Measurements from ENCODE around the gene MAN1C1.

The MAN1C1 gene

DNA sequence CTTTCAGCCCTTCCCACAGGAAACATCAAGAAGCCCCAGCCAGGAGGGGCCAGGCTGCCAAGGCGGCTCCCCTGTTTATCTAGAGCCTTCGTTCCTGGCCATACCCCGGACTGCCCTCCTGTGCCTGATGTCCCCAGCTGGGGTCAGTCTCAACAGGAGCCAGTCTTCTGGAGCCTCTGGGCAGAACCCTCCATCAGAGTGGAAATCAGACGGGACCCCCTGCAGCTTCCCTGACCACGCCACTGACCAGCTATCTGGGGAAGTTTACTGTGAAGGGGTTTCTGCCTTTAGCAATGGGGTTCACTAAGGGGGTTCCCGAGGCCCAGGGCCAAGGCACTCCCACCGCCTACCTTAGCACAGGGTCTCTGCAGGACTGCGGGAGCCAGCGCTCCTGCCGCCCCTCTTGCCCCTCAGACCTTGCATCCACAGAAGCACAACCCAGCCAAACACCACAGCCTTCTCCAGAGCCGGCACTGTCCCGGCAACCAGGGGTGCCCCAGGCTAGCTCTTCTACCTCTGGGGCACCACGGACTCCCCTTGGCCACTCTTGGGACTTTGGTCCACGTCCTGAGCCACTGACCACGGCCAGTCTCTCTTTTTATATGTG lies 199.6 kb downstream of the MAN1C1 start:
- no peak for DNase-seq (ENCODE audit: insufficient read length, low spot score)
- FAIRE-seq, result no peak
- TF ChIP-seq POLR2AphosphoS5 (IDR thresholded peaks at IDR 0.05; ENCODE audit: low read depth, low read length) (no peak), POLR2A (IDR thresholded peaks at IDR 0.05; ENCODE audit: low read depth, low read length) (no peak), PAX5 (IDR thresholded peaks at IDR 0.05; ENCODE audit: insufficient read depth, low read length, severe bottlenecking) (no peak), SPI1 (IDR thresholded peaks at IDR 0.05; ENCODE audit: low read depth, low read length) (no peak), TAF1 (IDR thresholded peaks at IDR 0.05; ENCODE audit: low read depth, low read length) (no peak), POU2F2 (IDR thresholded peaks at IDR 0.05; ENCODE audit: low read depth, low read length) (no peak)

DNA sequence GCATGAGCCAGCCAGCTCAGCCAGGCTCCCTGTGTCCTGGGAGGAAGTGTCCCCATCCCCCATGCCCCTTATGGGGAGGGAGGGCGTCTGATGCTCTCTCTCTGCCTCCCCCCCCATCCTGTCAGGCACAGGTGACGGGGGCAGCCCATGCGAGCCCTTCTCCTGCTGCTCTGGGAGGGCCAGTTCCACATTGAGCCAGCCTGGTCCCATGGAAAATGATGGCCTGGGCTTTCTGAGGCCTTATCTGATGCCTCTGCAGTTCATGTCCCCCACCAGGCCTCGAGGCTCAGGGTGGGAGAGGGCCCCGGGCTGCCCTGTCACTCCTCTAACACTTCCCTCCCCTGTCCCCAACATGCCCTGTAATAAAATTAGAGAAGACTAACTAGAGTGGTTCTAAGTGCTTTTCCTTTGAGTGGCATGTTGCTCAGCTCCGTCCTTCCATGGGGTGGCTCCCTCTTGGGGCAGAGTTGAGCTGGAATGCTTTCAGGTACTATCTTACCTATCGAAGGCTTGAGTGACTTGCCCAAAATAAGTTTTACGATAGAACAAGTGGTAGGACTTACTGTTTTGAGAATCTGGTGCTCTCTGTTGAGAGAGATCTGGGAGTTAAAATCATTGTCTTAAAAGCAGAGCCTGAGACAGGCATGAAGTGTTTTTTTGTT lies 201.4 kb downstream of the MAN1C1 start:
- DNase-seq (ENCODE audit: insufficient read length, low spot score) (no peak), FAIRE-seq (no peak)
- no peak for TF ChIP-seq TAF1 (IDR thresholded peaks at IDR 0.05; ENCODE audit: low read depth, low read length)
- no peak for TF ChIP-seq POLR2AphosphoS5 (IDR thresholded peaks at IDR 0.05; ENCODE audit: low read depth, low read length)
- no peak for TF ChIP-seq PAX5 (IDR thresholded peaks at IDR 0.05; ENCODE audit: insufficient read depth, low read length, severe bottlenecking)
- no peak for TF ChIP-seq POU2F2 (IDR thresholded peaks at IDR 0.05; ENCODE audit: low read depth, low read length)

- FAIRE-seq (no peak), DNase-seq (ENCODE audit: insufficient read length, low spot score) (no peak)
- TF ChIP-seq TAF1 (IDR thresholded peaks at IDR 0.05; ENCODE audit: low read depth, low read length) (no peak), SPI1 (IDR thresholded peaks at IDR 0.05; ENCODE audit: low read depth, low read length) (no peak), PAX5 (IDR thresholded peaks at IDR 0.05; ENCODE audit: insufficient read depth, low read length, severe bottlenecking) (no peak), POLR2AphosphoS5 (IDR thresholded peaks at IDR 0.05; ENCODE audit: low read depth, low read length) (no peak), POLR2A (IDR thresholded peaks at IDR 0.05; ENCODE audit: low read depth, low read length) (no peak), POU2F2 (IDR thresholded peaks at IDR 0.05; ENCODE audit: low read depth, low read length) (no peak)
Observed at GRCh38 chr1:25818569-25818968, 202.0 kb downstream of the MAN1C1 start.

DNA sequence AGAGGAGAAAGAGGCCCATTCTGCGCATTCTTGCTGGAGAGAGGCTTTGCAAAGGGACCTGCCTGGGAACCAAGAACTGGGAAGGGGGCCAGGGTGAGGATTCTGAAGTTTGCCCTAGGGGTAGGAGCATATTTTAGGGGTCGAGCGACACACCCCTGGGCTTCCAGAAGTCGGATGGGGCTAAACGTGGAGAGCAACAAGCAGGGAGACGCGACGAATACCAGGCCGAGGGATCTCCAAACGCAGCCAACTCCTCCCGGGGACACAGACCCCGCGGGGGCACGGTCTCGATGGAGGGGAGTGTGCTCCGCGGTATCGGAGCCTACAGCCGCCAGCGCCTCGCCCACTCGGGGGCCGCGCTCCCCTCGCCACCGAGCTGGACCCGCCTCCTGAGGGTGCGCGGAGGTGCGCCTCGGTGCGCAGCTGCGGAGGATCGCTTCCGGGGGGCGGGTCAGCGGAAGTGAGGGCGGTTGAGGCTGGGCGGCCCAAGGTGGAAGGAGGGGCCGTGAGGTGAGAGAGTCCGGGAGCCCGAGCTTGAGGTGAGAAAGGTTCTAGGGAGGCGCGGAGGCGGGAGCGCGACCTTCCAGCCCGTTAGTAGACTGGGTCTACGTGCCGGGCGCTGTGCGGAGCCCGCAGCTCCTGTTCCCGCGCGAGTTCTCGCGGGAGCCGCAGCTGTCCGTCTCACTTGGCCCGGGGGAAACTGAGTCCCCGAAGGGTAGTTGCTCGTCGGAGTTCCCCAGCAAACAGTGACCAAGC lies 203.1 kb downstream of the MAN1C1 start, which contains the start of gene MTFR1L:
Gene MTFR1L (plus strand): TSS at position 464 of the 756 bp plus-strand sequence. CDS start 3,151 bp downstream, outside the sequence.
- DNase-seq (ENCODE audit: insufficient read length, low spot score) (peak; percentile 99), FAIRE-seq (peak; percentile 99)
- TF ChIP-seq TAF1 (IDR thresholded peaks at IDR 0.05; ENCODE audit: low read depth, low read length) (peak; percentile 76; the same call in 1 of the 2 replicates), POLR2AphosphoS5 (IDR thresholded peaks at IDR 0.05; ENCODE audit: low read depth, low read length) (peak; percentile 86), SPI1 (IDR thresholded peaks at IDR 0.05; ENCODE audit: low read depth, low read length) (peak; percentile 42), PAX5 (IDR thresholded peaks at IDR 0.05; ENCODE audit: insufficient read depth, low read length, severe bottlenecking) (peak; percentile 23), POU2F2 (IDR thresholded peaks at IDR 0.05; ENCODE audit: low read depth, low read length) (0 out of 2 replicates have a peak, but pooled peaks have one; percentile 50), POLR2A (IDR thresholded peaks at IDR 0.05; ENCODE audit: low read depth, low read length) (peak; percentile 89)

DNA sequence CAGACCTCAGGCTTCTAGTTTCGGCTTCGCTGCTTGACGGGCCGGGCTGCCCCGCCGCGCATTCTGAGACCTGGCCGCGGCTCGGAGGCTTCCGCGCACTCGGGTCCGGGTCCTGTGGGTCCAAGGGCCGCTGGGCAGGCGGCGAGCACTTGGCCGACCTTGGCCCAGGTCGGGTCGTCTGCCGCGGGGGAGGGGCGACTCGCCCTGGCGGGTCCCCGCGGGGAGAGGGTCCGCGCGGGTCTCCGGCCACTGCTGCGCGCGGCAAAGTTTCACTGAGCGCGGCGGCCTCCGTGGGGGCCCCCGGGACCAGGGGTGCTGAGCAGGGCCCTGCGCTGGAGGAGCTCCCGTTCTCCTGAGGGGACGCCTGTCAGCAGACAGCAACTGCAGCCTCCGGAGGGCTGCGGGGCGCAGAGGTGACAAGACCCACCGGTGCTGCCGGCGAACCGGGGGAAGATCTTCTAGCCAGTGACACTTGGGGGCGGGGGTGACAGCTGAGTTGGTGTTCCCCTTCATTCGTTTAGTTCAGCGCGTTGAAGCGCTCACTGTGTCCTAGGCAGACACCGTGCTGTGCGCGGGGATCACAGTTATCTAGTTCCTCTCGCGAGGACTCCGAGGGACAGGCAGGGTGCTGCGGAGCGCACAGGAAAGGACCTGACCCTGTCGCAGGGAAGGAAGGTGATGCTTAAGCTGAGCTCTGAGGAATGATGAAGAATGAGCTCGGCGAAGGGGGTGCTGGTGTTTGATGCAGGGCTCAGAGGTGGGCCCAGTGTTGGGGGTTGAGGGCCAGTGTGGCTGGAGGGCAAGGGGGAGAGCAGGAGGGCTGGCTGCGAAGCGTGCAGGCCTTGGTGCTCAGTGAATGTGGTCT lies 203.9 kb downstream of the MAN1C1 start:
- peak; percentile 98 for FAIRE-seq
- TF ChIP-seq PAX5 (IDR thresholded peaks at IDR 0.05; ENCODE audit: insufficient read depth, low read length, severe bottlenecking) (no peak), POU2F2 (IDR thresholded peaks at IDR 0.05; ENCODE audit: low read depth, low read length) (0 out of 2 replicates have a peak, but pooled peaks have one; percentile 37), POLR2AphosphoS5 (IDR thresholded peaks at IDR 0.05; ENCODE audit: low read depth, low read length) (peak; percentile 83), SPI1 (IDR thresholded peaks at IDR 0.05; ENCODE audit: low read depth, low read length) (peak; percentile 38; the same call in 1 of the 2 replicates), TAF1 (IDR thresholded peaks at IDR 0.05; ENCODE audit: low read depth, low read length) (peak; percentile 74), POLR2A (IDR thresholded peaks at IDR 0.05; ENCODE audit: low read depth, low read length) (peak; percentile 79)

DNA sequence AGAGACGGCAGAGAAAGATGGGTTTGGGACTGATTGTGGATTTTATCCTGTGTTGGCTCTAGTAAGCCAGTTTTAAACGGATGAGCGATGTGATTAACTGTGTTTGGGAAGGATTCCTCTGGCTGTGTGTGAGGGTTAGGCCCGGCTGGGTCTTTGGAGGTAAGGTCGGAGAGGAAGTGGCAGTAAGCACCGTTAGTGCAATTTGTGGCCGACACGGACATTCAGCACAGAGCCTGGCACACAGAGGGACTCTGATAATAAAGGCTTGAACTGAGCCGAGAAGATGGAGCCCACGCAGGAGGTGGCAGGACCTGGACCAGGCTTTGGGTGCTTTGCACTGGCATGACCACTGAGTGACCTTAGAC lies 204.5 kb downstream of the MAN1C1 start:
- no peak for FAIRE-seq
- TF ChIP-seq POLR2A (IDR thresholded peaks at IDR 0.05; ENCODE audit: low read depth, low read length) (no peak), SPI1 (IDR thresholded peaks at IDR 0.05; ENCODE audit: low read depth, low read length) (peak; percentile 74)
- DNase-seq (ENCODE audit: insufficient read length, low spot score), result no peak

More for the DNA sequence above, 203.9 kb downstream of the MAN1C1 start:
- DNase-seq (ENCODE audit: insufficient read length, low spot score), result peak; percentile 85

GRCh38 chr1:25821630-25822091 lies 205.1 kb downstream of the MAN1C1 start:
- TF ChIP-seq POLR2A (IDR thresholded peaks at IDR 0.05; ENCODE audit: low read depth, low read length) (no peak), SPI1 (IDR thresholded peaks at IDR 0.05; ENCODE audit: low read depth, low read length) (no peak), TAF1 (IDR thresholded peaks at IDR 0.05; ENCODE audit: low read depth, low read length) (no peak), POLR2AphosphoS5 (IDR thresholded peaks at IDR 0.05; ENCODE audit: low read depth, low read length) (no peak), PAX5 (IDR thresholded peaks at IDR 0.05; ENCODE audit: insufficient read depth, low read length, severe bottlenecking) (no peak), POU2F2 (IDR thresholded peaks at IDR 0.05; ENCODE audit: low read depth, low read length) (no peak)
- FAIRE-seq (peak; percentile 82), DNase-seq (ENCODE audit: insufficient read length, low spot score) (no peak)

DNA sequence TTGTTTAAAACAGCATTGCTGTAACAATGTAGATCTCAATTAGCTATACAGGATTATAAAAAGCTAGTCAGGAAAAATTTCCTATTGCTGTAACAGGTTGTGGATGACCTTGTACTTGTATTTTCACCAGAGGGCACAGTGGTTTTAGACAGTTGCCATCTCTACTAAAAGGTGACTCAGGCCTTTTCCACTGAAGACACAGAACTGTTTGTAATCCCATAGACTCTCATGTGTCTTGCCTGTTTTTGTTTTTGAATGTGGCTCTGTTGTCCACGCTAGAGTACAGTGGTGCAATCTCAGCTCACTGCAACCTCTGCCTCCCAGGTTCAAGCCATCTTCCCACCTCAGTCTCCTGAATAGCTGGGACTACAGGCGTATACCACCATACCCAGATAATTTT lies 209.0 kb downstream of the MAN1C1 start:
- TF ChIP-seq PAX5 (IDR thresholded peaks at IDR 0.05; ENCODE audit: insufficient read depth, low read length, severe bottlenecking) (no peak), POLR2AphosphoS5 (IDR thresholded peaks at IDR 0.05; ENCODE audit: low read depth, low read length) (no peak), SPI1 (IDR thresholded peaks at IDR 0.05; ENCODE audit: low read depth, low read length) (no peak), POU2F2 (IDR thresholded peaks at IDR 0.05; ENCODE audit: low read depth, low read length) (no peak), TAF1 (IDR thresholded peaks at IDR 0.05; ENCODE audit: low read depth, low read length) (no peak), POLR2A (IDR thresholded peaks at IDR 0.05; ENCODE audit: low read depth, low read length) (no peak)
- DNase-seq (ENCODE audit: insufficient read length, low spot score), result no peak
- no peak for FAIRE-seq

Measured in GM12891 (cell line).